ENCODE measurements around the gene TSPAN12.

The TSPAN12 gene

GRCh38 chr7:120842121-120842621, 15.8 kb downstream of the TSPAN12 start:
- H3K4me3 ChIP-seq (replicated peaks; ENCODE audit: low read depth, low read length), result no peak overlapping the region
- no peak for TF ChIP-seq CTCF (IDR thresholded peaks at IDR 0.05; ENCODE audit: low read length, missing control alignments)
- no peak for DNase-seq (ENCODE audit: low read depth)

- no peak for DNase-seq (ENCODE audit: low read depth)
- H3K4me3 ChIP-seq (replicated peaks; ENCODE audit: low read depth, low read length), result no peak overlapping the region
- TF ChIP-seq CTCF (IDR thresholded peaks at IDR 0.05; ENCODE audit: low read length, missing control alignments), result no peak
Measured at GRCh38 chr7:120841608-120842007, 16.3 kb downstream of the TSPAN12 start.

GRCh38 chr7:120838281-120838682, 19.7 kb downstream of the TSPAN12 start:
- no peak overlapping the region for H3K4me3 ChIP-seq (replicated peaks; ENCODE audit: low read depth, low read length)
- DNase-seq (ENCODE audit: low read depth), result no peak
- no peak for TF ChIP-seq CTCF (IDR thresholded peaks at IDR 0.05; ENCODE audit: low read length, missing control alignments)

GRCh38 chr7:120837599-120837998, 20.3 kb downstream of the TSPAN12 start:
- no peak overlapping the region for H3K4me3 ChIP-seq (replicated peaks; ENCODE audit: low read depth, low read length)
- no peak for TF ChIP-seq CTCF (IDR thresholded peaks at IDR 0.05; ENCODE audit: low read length, missing control alignments)
- no peak for DNase-seq (ENCODE audit: low read depth)

- H3K4me3 ChIP-seq (replicated peaks; ENCODE audit: low read depth, low read length), result no peak overlapping the region
- TF ChIP-seq CTCF (IDR thresholded peaks at IDR 0.05; ENCODE audit: low read length, missing control alignments), result no peak
Measured at GRCh38 chr7:120836556-120837115, 21.3 kb downstream of the TSPAN12 start.

GRCh38 chr7:120834726-120835125, 23.2 kb downstream of the TSPAN12 start:
- DNase-seq (ENCODE audit: low read depth), result no peak
- no peak for TF ChIP-seq CTCF (IDR thresholded peaks at IDR 0.05; ENCODE audit: low read length, missing control alignments)
- no peak overlapping the region for H3K4me3 ChIP-seq (replicated peaks; ENCODE audit: low read depth, low read length)

More at GRCh38 chr7:120836556-120837115, 21.3 kb downstream of the TSPAN12 start:
- no peak for DNase-seq (ENCODE audit: low read depth)

- no peak overlapping the region for H3K4me3 ChIP-seq (replicated peaks; ENCODE audit: low read depth, low read length)
- no peak for DNase-seq (ENCODE audit: low read depth)
- no peak for TF ChIP-seq CTCF (IDR thresholded peaks at IDR 0.05; ENCODE audit: low read length, missing control alignments)
Measured at GRCh38 chr7:120833546-120833945, 24.4 kb downstream of the TSPAN12 start.

All from fibroblast of pulmonary artery (primary cell).